Activated T-cell treated with anti-CD3 and anti-CD28 coated beads, Interleukin-2, amount 50 U/mL, for 72 hours (primary cell): ENCODE measurements around the gene ST3GAL4. TPM values are rescaled to one million over a fixed set of nuclear protein-coding genes. Genes with fewer than 3 reads are reported as not detected.

ENCODE experiments used
- ATAC-seq, 2 donors: fragments of 150-1000 bp; cut with Tn5 transposase; replicated peaks in 1 of 2; 2 replicates each; pipeline ENCODE4 v1.10.0; 2021; ENCODE audit warnings: moderate library complexity in 2 of 2, mild to moderate bottlenecking in 1 of 2
- DNase-seq, 2 donors: peaks; one replicate each; pipeline ENCODE4 v3.0.0; 2021 to 2022; ENCODE audit warnings: mixed read lengths in 1 of 2
- H3K27ac Mint-ChIP-seq: one replicate; pipeline ENCODE4 v1.8.0; 2022; ENCODE audit warnings: mild to moderate bottlenecking, moderate library complexity, mixed read lengths
- H3K27me3 Mint-ChIP-seq: one replicate; pipeline ENCODE4 v1.8.0; 2022; ENCODE audit warnings: low read depth, mixed read lengths
- H3K36me3 Mint-ChIP-seq, 2 donors: one replicate each; pipeline ENCODE4 v1.8.0; 2022; ENCODE audit warnings: mixed read lengths in 2 of 2, mild to moderate bottlenecking in 1 of 2; ENCODE audit not compliant: insufficient read depth in 2 of 2
- H3K4me1 Mint-ChIP-seq: one replicate; pipeline ENCODE4 v1.8.0; 2022; ENCODE audit warnings: low read depth, mixed read lengths
- H3K4me3 Mint-ChIP-seq, 2 donors: one replicate each; pipeline ENCODE4 v1.8.0; 2022; ENCODE audit warnings: mild to moderate bottlenecking in 2 of 2, mixed read lengths in 2 of 2, moderate library complexity in 2 of 2
- H3K9me3 Mint-ChIP-seq, 2 donors: one replicate each; pipeline ENCODE4 v1.8.0; 2022; ENCODE audit warnings: mixed read lengths in 2 of 2
- total RNA-seq, 2 donors: library from RNA; stranded (reverse); gene quantifications; one replicate each; pipeline ENCODE4 v1.2.3, GENCODE V29; 2022

ST3GAL4 gene
- total RNA-seq, 2 donors from 2014 or later, result 10.9 to 12.1 TPM

- peaks cover 29% of the 10 kb centered on the region for H3K4me1 Mint-ChIP-seq
These were observed 36.7 kb upstream of the ST3GAL4 start for GRCh38 chr11:126318574-126319373.

GRCh38 chr11:126319374-126319740 lies 36.1 kb upstream of the ST3GAL4 start:
- DNase-seq (no peak), ATAC-seq (no peak)
- H3K4me3 Mint-ChIP-seq, result peak overlapping the region in 1 of 2 donors; percentile 8
- peaks cover 29% of the 10 kb centered on the region for H3K4me1 Mint-ChIP-seq
- no peaks in the 10 kb centered on the region for H3K9me3 Mint-ChIP-seq
- H3K27ac Mint-ChIP-seq, result no peak overlapping the region
- H3K36me3 Mint-ChIP-seq, result peaks cover 6 to 13% of the 10 kb centered on the region in 2 donors
- no peaks in the 10 kb centered on the region for H3K27me3 Mint-ChIP-seq

More at GRCh38 chr11:126318574-126319373, 36.7 kb upstream of the ST3GAL4 start:
- Mint-ChIP-seq H3K36me3 (peaks cover 8 to 18% of the 10 kb centered on the region in 2 donors), H3K27ac (peak overlapping the region; percentile 69), H3K9me3 (no peaks in the 10 kb centered on the region), H3K27me3 (no peaks in the 10 kb centered on the region), H3K4me3 (peak overlapping the region; percentile 71 to 76)
- DNase-seq, result peak; percentile 36 to 43
- ATAC-seq, result peak; percentile 85 to 86

GRCh38 chr11:126322996-126323395 lies 32.5 kb upstream of the ST3GAL4 start:
- Mint-ChIP-seq H3K27me3 (no peaks in the 10 kb centered on the region), H3K36me3 (no peaks in the 10 kb centered on the region), H3K27ac (no peak overlapping the region), H3K4me3 (no peak overlapping the region), H3K4me1 (peaks cover 22% of the 10 kb centered on the region), H3K9me3 (no peaks in the 10 kb centered on the region)
- no peak for ATAC-seq
- DNase-seq, result no peak

- Mint-ChIP-seq H3K36me3 (no peaks in the 10 kb centered on the region), H3K9me3 (no peaks in the 10 kb centered on the region), H3K4me1 (peaks cover 23% of the 10 kb centered on the region), H3K27ac (peak overlapping the region; percentile 75), H3K27me3 (no peaks in the 10 kb centered on the region), H3K4me3 (no peak overlapping the region)
- no peak for ATAC-seq
- no peak for DNase-seq
These were observed 28.0 kb upstream of the ST3GAL4 start for GRCh38 chr11:126327281-126328000.

- Mint-ChIP-seq H3K27ac (no peak overlapping the region), H3K36me3 (no peaks in the 10 kb centered on the region), H3K4me1 (peaks cover 29% of the 10 kb centered on the region)
These were observed 27.5 kb upstream of the ST3GAL4 start for GRCh38 chr11:126328001-126328390.

GRCh38 chr11:126328444-126328843 lies 27.0 kb upstream of the ST3GAL4 start:
- no peak overlapping the region for H3K4me3 Mint-ChIP-seq
- no peaks in the 10 kb centered on the region for H3K36me3 Mint-ChIP-seq
- H3K27ac Mint-ChIP-seq, result no peak overlapping the region
- peaks cover 33% of the 10 kb centered on the region for H3K4me1 Mint-ChIP-seq
- no peaks in the 10 kb centered on the region for H3K9me3 Mint-ChIP-seq
- ATAC-seq, result no peak
- H3K27me3 Mint-ChIP-seq, result no peaks in the 10 kb centered on the region
- no peak for DNase-seq

More at GRCh38 chr11:126328001-126328390, 27.5 kb upstream of the ST3GAL4 start:
- Mint-ChIP-seq H3K27me3 (no peaks in the 10 kb centered on the region), H3K9me3 (no peaks in the 10 kb centered on the region), H3K4me3 (peak overlapping the region in 1 of 2 donors; percentile 10)
- ATAC-seq, result no peak
- DNase-seq, result no peak

GRCh38 chr11:126328938-126329643 lies 26.4 kb upstream of the ST3GAL4 start:
- no peak for DNase-seq
- peak overlapping the region; percentile 64 for H3K27ac Mint-ChIP-seq
- no peaks in the 10 kb centered on the region for H3K27me3 Mint-ChIP-seq
- peaks cover 0 to 3% of the 10 kb centered on the region in 2 donors for H3K36me3 Mint-ChIP-seq
- H3K4me1 Mint-ChIP-seq, result peaks cover 34% of the 10 kb centered on the region
- no peak overlapping the region for H3K4me3 Mint-ChIP-seq
- no peaks in the 10 kb centered on the region for H3K9me3 Mint-ChIP-seq
- ATAC-seq, result no peak

GRCh38 chr11:126329644-126330211 lies 25.8 kb upstream of the ST3GAL4 start:
- DNase-seq (peak; percentile 35 to 53), ATAC-seq (peak; percentile 68 to 73)
- H3K4me1 Mint-ChIP-seq, result peaks cover 34% of the 10 kb centered on the region
- H3K27me3 Mint-ChIP-seq, result no peaks in the 10 kb centered on the region
- peaks cover under 1 to 3% of the 10 kb centered on the region in 2 donors for H3K36me3 Mint-ChIP-seq
- H3K9me3 Mint-ChIP-seq, result no peaks in the 10 kb centered on the region
- peak overlapping the region; percentile 64 for H3K27ac Mint-ChIP-seq
- peak overlapping the region in 1 of 2 donors; percentile 69 for H3K4me3 Mint-ChIP-seq

GRCh38 chr11:126331286-126331685 lies 24.2 kb upstream of the ST3GAL4 start:
- Mint-ChIP-seq H3K27ac (no peak overlapping the region), H3K27me3 (no peaks in the 10 kb centered on the region), H3K9me3 (no peaks in the 10 kb centered on the region), H3K4me1 (peaks cover 42% of the 10 kb centered on the region), H3K36me3 (peaks cover 4 to 6% of the 10 kb centered on the region in 2 donors), H3K4me3 (no peak overlapping the region)
- DNase-seq (no peak), ATAC-seq (no peak)

GRCh38 chr11:126332221-126332711 lies 23.2 kb upstream of the ST3GAL4 start:
- no peak overlapping the region for H3K27ac Mint-ChIP-seq
- ATAC-seq (peak; percentile 86 to 92), DNase-seq (peak; percentile 23 to 45)
- no peaks in the 10 kb centered on the region for H3K9me3 Mint-ChIP-seq
- H3K36me3 Mint-ChIP-seq, result peaks cover 4 to 6% of the 10 kb centered on the region in 2 donors
- H3K4me1 Mint-ChIP-seq, result peaks cover 44% of the 10 kb centered on the region
- H3K4me3 Mint-ChIP-seq, result no peak overlapping the region
- no peaks in the 10 kb centered on the region for H3K27me3 Mint-ChIP-seq

GRCh38 chr11:126333142-126333541 lies 22.3 kb upstream of the ST3GAL4 start:
- no peak overlapping the region for H3K4me3 Mint-ChIP-seq
- H3K27me3 Mint-ChIP-seq, result no peaks in the 10 kb centered on the region
- H3K27ac Mint-ChIP-seq, result no peak overlapping the region
- peaks cover 38% of the 10 kb centered on the region for H3K4me1 Mint-ChIP-seq
- DNase-seq (no peak), ATAC-seq (no peak)
- peaks cover 4 to 6% of the 10 kb centered on the region in 2 donors for H3K36me3 Mint-ChIP-seq
- H3K9me3 Mint-ChIP-seq, result no peaks in the 10 kb centered on the region

- H3K4me1 Mint-ChIP-seq, result peaks cover 26% of the 10 kb centered on the region
- ATAC-seq (no peak), DNase-seq (no peak)
- no peak overlapping the region for H3K27ac Mint-ChIP-seq
- no peaks in the 10 kb centered on the region for H3K27me3 Mint-ChIP-seq
- no peak overlapping the region for H3K4me3 Mint-ChIP-seq
- H3K9me3 Mint-ChIP-seq, result no peaks in the 10 kb centered on the region
- peaks cover 4 to 6% of the 10 kb centered on the region in 2 donors for H3K36me3 Mint-ChIP-seq
These were observed 20.6 kb upstream of the ST3GAL4 start for GRCh38 chr11:126334659-126335462.
